Neural cell (in vitro differentiated cells): ENCODE results near the gene ST14. TPM values are rescaled to one million over a fixed set of nuclear protein-coding genes. Genes with fewer than 3 reads are reported as not detected.

Experiments
- H2AFZ ChIP-seq: fragments of 200-600, 300-800 bp; sonication (generic), shearing (Covaris generic); 2 replicates; pipeline ENCODE4 v1.6.0; 2014; ENCODE audit warnings: low read depth, mild to moderate bottlenecking, antibody characterized with exemption, low read length, moderate library complexity
- H3F3A ChIP-seq: fragments of 200-600 bp; shearing (Covaris generic); 2 replicates; pipeline ENCODE4 v1.6.1; 2016; ENCODE audit warnings: mild to moderate bottlenecking, moderate library complexity, mixed read lengths, antibody characterized with exemption, low read length; ENCODE audit not compliant: insufficient read depth, poor library complexity, severe bottlenecking
- H3K27ac ChIP-seq: fragments of 200-600, 300-800 bp; sonication (generic), shearing (Covaris generic); 2 replicates; pipeline ENCODE4 v1.5.1; 2014; ENCODE audit warnings: mild to moderate bottlenecking, low read length, moderate library complexity
- H3K27me3 ChIP-seq: fragments of 300-800, 200-600 bp; sonication (generic), shearing (Covaris generic); 2 replicates; pipeline ENCODE4 v1.6.0; 2014; ENCODE audit warnings: mild to moderate bottlenecking, low read depth, low read length, moderate library complexity; ENCODE audit not compliant: insufficient read depth
- H3K36me3 ChIP-seq: fragments of 300-800, 200-600 bp; sonication (generic), shearing (Covaris generic); 2 replicates; pipeline ENCODE4 v1.5.1; 2014; ENCODE audit warnings: mild to moderate bottlenecking, antibody characterized with exemption, low read length, moderate library complexity; ENCODE audit not compliant: insufficient read depth
- H3K4me2 ChIP-seq: fragments of 300-800, 200-600 bp; sonication (generic), shearing (Covaris generic); 2 replicates; pipeline ENCODE4 v1.6.0; 2014; ENCODE audit warnings: mild to moderate bottlenecking, low read length
- H3K4me3 ChIP-seq: fragments of 300-800, 200-600 bp; sonication (generic), shearing (Covaris generic); 2 replicates; pipeline ENCODE4 v1.5.1; 2014; ENCODE audit warnings: mild to moderate bottlenecking, low read length, moderate library complexity
- H3K79me2 ChIP-seq: fragments of 200-600 bp; shearing (Covaris generic); replicated peaks from 2 replicates; pipeline ENCODE4 v1.6.0; 2014; ENCODE audit warnings: mild to moderate bottlenecking, low read length, moderate library complexity; ENCODE audit not compliant: insufficient read depth
- H3K9ac ChIP-seq: fragments of 300-800, 200-600 bp; sonication (generic), shearing (Covaris generic); 2 replicates; pipeline ENCODE4 v1.6.1; 2016; ENCODE audit warnings: mild to moderate bottlenecking, low read length, mixed read lengths
- H3K9me2 ChIP-seq: fragments of 200-600 bp; shearing (Covaris generic); 2 replicates; pipeline ENCODE4 v1.6.1; 2016; ENCODE audit warnings: mild to moderate bottlenecking, low read length, mixed read lengths; ENCODE audit not compliant: insufficient read depth
- H3K9me3 ChIP-seq: fragments of 200-600, 300-800 bp; sonication (generic), shearing (Covaris generic); 2 replicates; pipeline ENCODE4 v1.6.1; 2016; ENCODE audit warnings: mild to moderate bottlenecking, mixed run types, low read length, moderate library complexity, mixed read lengths
- H4K20me1 ChIP-seq: fragments of 200-600 bp; shearing (Covaris generic); 2 replicates; pipeline ENCODE4 v1.6.1; 2016; ENCODE audit warnings: mild to moderate bottlenecking, mixed run types; ENCODE audit not compliant: insufficient read depth
- CTCF ChIP-seq: fragments of 450-650 bp; IDR thresholded peaks from 2 replicates; pipeline ENCODE4 v1.5.1; 2014; ENCODE audit warnings: antibody characterized with exemption, mild to moderate bottlenecking, moderate library complexity; ENCODE audit not compliant: poor library complexity, severe bottlenecking
- EP300 ChIP-seq: fragments of 450-650 bp; conservative IDR thresholded peaks from 2 replicates; pipeline ENCODE4 v1.6.1; 2014; ENCODE audit warnings: antibody characterized with exemption, mild to moderate bottlenecking, moderate library complexity; ENCODE audit not compliant: poor library complexity, severe bottlenecking
- EZH2 ChIP-seq: fragments of 200-600, 300-800 bp; shearing (Covaris generic), sonication (generic); IDR thresholded peaks from 2 replicates; pipeline ENCODE4 v1.6.1; 2014; ENCODE audit warnings: antibody characterized with exemption, low read length, borderline replicate concordance, mild to moderate bottlenecking; ENCODE audit not compliant: insufficient read depth, poor library complexity, severe bottlenecking
- MXI1 ChIP-seq: fragments of 450-650 bp; conservative IDR thresholded peaks from 2 replicates; pipeline ENCODE4 v1.6.1; 2014; ENCODE audit warnings: antibody characterized with exemption, mild to moderate bottlenecking; ENCODE audit not compliant: poor library complexity, severe bottlenecking
- POLR2AphosphoS5 ChIP-seq: IDR thresholded peaks from 2 replicates; pipeline ENCODE4 v1.6.1; 2012
- RAD21 ChIP-seq: fragments of 450-650 bp; conservative IDR thresholded peaks from 2 replicates; pipeline ENCODE4 v1.6.1; 2014; ENCODE audit warnings: antibody characterized with exemption, mild to moderate bottlenecking, moderate library complexity
- REST ChIP-seq: IDR thresholded peaks from 2 replicates; pipeline ENCODE4 v1.6.1; 2012; ENCODE audit warnings: borderline replicate concordance
- SMC3 ChIP-seq: fragments of 450-650 bp; conservative IDR thresholded peaks from 2 replicates; pipeline ENCODE4 v1.6.1; 2014; ENCODE audit warnings: antibody characterized with exemption, mild to moderate bottlenecking, moderate library complexity; ENCODE audit not compliant: poor library complexity
- TAF1 ChIP-seq: IDR thresholded peaks from 2 replicates; pipeline ENCODE4 v1.6.1; 2012; ENCODE audit warnings: low read depth
- polyA plus RNA-seq: library from polyadenylated mRNA; depleted of rRNA; stranded (reverse); fragments of >200 nt; gene quantifications from 2 replicates; pipeline ENCODE4 v1.2.3, GENCODE V29; 2014

Gene ST14
- polyA plus RNA-seq, 1 donor from 2014 or later, result not detected

GRCh38 chr11:130127509-130127908 lies 32.1 kb upstream of the ST14 start (continued):
- TF ChIP-seq EZH2 (no peak), EP300 (no peak), TAF1 (no peak)

GRCh38 chr11:130128626-130129025 lies 31.0 kb upstream of the ST14 start:
- H3K36me3 ChIP-seq, result peaks cover 3% of the 10 kb centered on the region
- no peak overlapping the region for H3K4me3 ChIP-seq
- H4K20me1 ChIP-seq, result no peaks in the 10 kb centered on the region
- H3K4me2 ChIP-seq, result no peak overlapping the region
- H3K9me2 ChIP-seq, result no peaks in the 10 kb centered on the region
- no peaks in the 10 kb centered on the region for H3K27me3 ChIP-seq
- no peak overlapping the region for H2AFZ ChIP-seq
- no peak overlapping the region for H3K27ac ChIP-seq
- TF ChIP-seq REST (no peak), CTCF (no peak), EZH2 (no peak), RAD21 (no peak), EP300 (no peak)
- no peaks in the 10 kb centered on the region for H3F3A ChIP-seq
- H3K9ac ChIP-seq, result no peak overlapping the region
- H3K9me3 ChIP-seq, result no peaks in the 10 kb centered on the region
- H3K79me2 ChIP-seq, result no peaks in the 10 kb centered on the region

- no peaks in the 10 kb centered on the region for H3K27me3 ChIP-seq
- peaks cover 6% of the 10 kb centered on the region for H3K36me3 ChIP-seq
- no peak overlapping the region for H2AFZ ChIP-seq
These were observed 29.7 kb upstream of the ST14 start for GRCh38 chr11:130129922-130130321.

More at GRCh38 chr11:130129922-130130321, 29.7 kb upstream of the ST14 start:
- Histone ChIP-seq H3K9ac (no peak overlapping the region), H3F3A (no peaks in the 10 kb centered on the region), H3K4me2 (no peak overlapping the region), H3K4me3 (no peak overlapping the region), H4K20me1 (no peaks in the 10 kb centered on the region), H3K9me3 (no peaks in the 10 kb centered on the region), H3K27ac (no peak overlapping the region), H3K9me2 (no peaks in the 10 kb centered on the region), H3K79me2 (no peaks in the 10 kb centered on the region)
- TF ChIP-seq CTCF, result no peak
- no peak for TF ChIP-seq SMC3
- TF ChIP-seq POLR2AphosphoS5, result no peak
- no peak for TF ChIP-seq REST
- TF ChIP-seq EP300, result no peak
- no peak for TF ChIP-seq MXI1
- TF ChIP-seq TAF1, result no peak
- no peak for TF ChIP-seq RAD21
- no peak for TF ChIP-seq EZH2
